ENCODE results near the gene KL.

KL gene

GRCh38 chr13:33080972-33081590 is 64.9 kb downstream of the KL start:
- DNase-seq (ENCODE audit: low read depth in 2 of 2): no peak

DNA sequence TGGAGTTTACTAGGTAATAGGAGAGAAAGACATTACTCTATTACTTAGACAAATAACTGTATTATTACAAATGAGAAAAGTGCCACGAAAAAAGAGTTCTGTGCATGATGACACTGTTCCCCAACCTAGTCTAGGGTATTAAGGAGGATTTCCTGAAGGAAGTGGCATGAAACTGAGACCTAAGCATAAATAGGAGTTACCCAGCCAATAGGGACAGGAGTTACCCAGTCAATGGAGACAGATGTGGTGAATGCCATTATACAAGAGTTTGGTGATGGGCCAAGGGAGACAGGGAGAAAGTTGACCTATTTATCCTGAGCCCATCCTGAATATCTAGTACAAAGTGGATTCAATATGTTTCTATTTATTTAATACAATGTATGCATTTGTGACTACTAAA is 65.4 kb downstream of the KL start:
- no peak for DNase-seq (ENCODE audit: low read depth in 2 of 2)

- DNase-seq (ENCODE audit: low read depth in 2 of 2): no peak
Observed at GRCh38 chr13:33083054-33083453, 66.8 kb downstream of the KL start.

- no peak for DNase-seq (ENCODE audit: low read depth in 2 of 2)
Observed at GRCh38 chr13:33087091-33087490, 70.9 kb downstream of the KL start.

DNA sequence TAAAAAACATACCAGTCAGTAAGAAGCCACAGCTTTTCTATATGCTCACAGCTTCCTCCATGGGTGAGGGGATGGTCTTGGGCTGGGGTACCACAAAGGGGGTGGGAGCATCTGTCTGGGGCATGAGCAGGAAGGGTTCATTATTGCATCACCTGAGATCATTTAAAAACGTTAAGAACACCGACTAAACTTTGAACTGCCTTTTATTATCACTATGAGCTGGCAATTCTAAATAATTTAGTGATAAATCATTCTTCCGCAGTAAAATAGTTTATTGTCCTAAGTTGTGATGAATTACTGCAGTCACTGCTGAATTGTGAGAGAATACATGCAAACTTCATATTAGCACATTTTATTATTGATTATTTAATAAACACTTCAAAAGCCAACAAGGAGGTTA is 71.6 kb downstream of the KL start:
- no peak for DNase-seq (ENCODE audit: low read depth in 2 of 2)

DNA sequence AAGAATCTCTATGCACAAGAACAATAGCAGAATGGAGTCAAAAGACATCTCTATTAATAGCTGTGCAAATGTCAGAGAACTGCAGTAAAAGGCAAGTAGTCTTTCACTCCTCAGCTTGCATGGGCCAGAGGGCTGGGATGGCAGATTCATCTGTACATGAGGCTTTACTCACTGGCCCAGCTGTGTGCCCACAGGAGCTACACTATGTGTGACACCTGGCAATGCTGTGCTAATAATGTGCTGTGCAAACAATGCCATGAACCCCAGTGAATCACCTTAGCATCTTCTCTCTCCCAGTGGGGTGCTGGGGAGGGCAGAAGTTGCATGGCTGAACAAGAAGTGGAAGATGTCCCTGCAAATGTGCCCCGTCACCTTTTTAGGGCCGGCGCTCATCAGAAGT is 73.1 kb downstream of the KL start:
- no peak for DNase-seq (ENCODE audit: low read depth in 2 of 2)

- DNase-seq (ENCODE audit: low read depth in 2 of 2): no peak
Observed at GRCh38 chr13:33090755-33091414, 74.7 kb downstream of the KL start.

DNA sequence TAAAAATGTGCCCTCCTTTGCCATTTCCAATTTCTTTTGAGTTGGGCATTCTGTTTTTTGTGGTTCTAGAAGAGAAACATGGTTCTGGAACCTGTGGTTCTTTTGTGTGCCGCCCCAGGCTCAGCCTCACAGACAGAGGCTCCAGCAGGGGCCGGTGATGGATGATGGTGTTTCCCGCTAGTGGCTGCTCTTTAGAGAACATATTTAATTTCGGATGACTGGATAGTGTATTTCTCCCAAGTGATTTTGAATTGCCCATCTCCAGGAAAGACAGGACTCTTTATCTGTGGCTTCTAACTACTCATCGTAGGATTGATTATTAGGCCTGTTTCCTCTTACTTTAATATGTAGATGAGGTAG is 75.2 kb downstream of the KL start:
- DNase-seq (ENCODE audit: low read depth in 2 of 2): no peak

DNA sequence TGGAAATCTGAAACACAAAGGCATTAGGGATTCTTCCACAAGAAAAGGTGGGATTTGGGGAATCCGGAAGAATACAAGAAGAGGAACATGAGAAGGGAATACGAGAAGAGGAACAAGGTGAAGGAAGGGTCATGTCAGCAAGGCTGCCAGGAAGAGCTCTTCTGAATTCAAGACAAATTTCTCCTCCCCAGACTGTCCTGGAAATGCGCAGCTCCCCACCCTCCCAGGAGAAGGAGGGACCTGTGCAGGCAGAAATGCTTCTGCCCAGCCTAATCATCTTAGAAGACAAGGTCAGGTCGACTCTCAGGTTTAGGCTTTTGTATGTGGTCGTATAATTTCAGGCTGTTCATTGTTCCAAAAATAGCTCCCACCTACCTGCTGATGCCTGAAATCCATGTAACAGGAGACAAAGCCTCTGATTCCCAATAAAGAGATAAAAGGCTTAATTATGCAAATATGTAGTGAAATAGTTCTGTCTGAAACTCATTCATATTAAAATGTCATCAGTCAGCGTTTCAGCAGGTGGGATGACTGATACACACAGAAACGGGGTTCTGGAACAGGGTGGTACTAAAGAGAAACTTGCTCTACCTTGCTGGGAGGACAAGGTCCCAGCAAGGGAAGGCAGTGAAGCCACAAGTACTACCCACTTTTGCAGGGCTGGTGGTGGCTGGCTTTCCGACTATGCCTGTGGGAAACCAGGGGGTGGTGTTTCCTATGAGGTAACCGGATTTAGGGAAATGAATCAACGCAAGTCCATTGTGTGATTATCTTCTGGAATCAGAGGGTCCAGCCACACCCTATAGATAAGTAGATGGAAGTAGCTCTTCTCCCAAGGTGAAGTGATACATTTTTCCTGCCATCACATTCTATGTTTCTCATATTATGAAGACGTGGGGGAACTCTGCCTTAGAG is 76.1 kb downstream of the KL start:
- DNase-seq (ENCODE audit: low read depth in 2 of 2): no peak

DNA sequence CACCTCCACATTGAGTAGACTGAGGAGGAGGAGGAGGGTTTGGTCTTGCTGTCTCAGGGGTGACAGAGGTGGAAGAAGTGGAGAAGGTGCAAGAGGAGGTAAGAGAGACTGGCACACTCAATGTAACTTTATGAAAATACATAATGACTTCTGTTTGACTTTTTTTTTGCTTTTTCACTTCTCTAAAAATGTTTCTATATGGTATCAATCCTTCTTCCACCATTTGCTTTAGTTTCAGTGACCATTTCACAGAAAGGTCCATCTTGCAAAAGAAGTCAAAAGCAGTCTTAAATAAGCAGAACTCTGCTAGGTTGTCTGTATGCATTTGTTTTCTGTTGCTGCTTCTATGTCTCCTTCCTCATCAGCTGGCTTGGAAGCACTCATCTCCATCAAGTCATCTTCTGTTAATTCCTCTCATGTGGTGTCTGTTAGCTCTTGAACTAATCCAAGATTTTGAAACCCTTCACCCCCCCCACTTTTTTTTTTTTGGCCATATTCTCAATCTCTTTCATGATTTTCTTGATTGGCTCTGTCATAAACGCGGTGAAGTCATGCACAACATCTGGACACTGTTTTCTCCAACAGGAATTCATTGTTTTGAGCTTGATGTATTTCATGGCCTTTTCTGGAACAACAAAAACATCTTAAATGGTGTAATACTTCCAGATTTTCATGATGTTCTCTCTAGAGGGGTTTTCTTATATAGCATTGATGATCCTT is 80.8 kb downstream of the KL start:
- no peak for DNase-seq (ENCODE audit: low read depth in 2 of 2)

DNA sequence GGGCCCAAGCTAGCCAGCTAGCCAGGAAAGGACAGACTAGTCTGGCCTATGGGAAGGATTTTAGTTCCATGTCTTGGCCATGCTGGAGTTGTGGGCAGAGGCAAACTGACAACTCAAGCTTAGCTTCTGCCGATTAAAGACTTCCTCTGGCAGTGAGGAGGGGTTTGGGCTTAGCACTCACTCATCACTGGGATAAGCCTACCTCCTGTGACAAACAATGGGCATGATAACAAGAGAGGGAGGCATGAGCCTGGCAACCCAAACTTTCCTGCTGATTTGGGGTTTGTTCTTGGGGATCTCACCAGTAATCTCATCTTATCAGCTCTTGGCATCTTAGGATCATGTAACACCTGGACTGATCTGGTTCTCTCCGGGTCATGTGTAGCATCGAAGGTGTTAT is 83.6 kb downstream of the KL start:
- no peak for DNase-seq (ENCODE audit: low read depth in 2 of 2)

- DNase-seq (ENCODE audit: low read depth in 2 of 2): no peak
Observed at GRCh38 chr13:33100886-33101285, 84.7 kb downstream of the KL start.

DNA sequence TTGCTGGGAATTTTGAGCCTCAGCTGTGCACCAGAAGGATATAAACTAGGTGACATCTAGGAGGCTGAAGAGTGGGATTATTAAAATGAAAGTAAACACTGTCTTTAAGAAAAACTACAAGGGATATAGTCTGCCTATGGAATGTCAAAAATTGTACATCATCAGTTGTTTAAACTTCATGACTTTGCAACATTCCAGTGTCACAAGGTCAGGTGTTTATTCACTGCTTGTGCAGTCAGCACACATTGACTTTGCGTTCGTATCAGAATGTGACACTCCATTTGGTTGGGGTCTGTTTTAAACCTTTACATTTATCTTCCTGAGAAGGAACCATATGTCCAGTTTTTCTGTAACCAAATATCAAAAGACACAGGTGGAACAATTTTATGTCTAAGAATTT is 85.6 kb downstream of the KL start:
- no peak for DNase-seq (ENCODE audit: low read depth in 2 of 2)

DNA sequence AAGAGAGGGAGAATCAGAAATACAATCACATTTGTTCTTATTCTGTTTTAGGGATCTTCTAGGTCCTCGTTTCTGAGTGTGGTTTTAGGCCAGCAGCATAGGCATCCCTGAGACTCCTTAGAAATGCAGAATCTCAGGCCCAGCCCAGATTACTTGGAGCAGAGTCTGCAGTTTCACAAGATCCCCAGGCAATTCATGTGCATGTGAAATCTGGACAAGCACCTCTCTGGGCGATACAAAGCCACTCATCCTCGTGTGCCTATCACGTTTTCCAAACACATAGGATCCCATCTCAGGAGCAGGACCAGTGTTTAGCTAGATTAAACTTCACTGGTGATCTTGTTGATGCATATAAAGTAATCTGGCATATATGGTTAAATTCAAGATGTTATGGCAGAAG is 87.2 kb downstream of the KL start:
- no peak for DNase-seq (ENCODE audit: low read depth in 2 of 2)

- DNase-seq (ENCODE audit: low read depth in 2 of 2): no peak
Observed at GRCh38 chr13:33105387-33106005, 89.3 kb downstream of the KL start.

DNA sequence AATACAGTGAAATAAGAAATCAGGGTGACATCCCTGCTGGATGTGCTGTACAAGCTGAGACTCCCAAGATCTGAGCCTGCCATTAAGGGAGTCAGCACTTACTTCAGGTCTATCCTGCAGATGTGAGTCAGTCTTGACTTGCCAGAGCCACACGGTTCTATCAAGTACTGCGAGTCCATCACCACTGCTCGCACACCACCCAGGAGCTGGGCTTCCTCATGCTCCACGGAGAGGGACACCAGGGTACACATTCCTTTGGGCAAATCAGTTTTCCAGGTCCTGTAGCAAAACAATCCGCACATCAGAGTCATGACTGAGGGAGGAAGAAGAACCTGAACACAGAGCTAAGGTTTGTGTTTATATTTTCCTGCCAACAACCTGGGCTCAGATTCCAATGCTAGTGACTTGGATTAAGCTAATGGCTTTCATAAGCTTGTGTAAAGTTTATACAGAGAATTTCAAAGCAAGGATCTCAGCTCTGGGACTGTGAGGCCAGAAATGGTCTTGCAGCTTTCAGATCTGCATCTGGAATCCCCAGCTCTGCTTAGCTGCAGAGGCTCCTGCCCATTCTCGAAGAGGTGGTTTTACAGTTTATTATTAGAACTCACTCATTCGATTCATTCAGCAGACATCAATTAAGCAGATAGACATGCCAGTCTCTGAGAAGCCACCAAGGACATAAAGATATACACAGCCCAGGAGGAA is 90.6 kb downstream of the KL start:
- DNase-seq (ENCODE audit: low read depth in 2 of 2): no peak

- no peak for DNase-seq (ENCODE audit: low read depth in 2 of 2)
Observed at GRCh38 chr13:33107361-33107760, 91.1 kb downstream of the KL start.

DNA sequence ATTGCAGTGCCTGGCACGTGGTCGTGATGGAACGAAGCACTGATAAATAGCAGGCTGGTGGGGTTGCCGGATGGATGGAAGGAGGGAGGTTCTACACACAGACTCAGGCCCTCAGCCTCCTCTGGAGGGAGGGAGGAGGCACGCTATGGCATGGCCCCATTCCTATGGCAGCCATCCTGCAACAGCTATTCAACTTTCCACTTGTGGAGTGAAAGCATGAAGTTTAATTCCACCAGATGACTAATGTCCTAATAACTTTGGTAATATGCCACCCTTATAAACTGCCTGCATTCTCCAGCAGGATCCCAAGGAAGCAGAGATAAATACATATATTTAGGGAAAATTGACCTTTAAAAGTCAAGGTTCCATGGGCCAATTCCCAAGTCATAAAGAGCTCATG is 92.4 kb downstream of the KL start:
- DNase-seq (ENCODE audit: low read depth in 2 of 2): no peak

- no peak for DNase-seq (ENCODE audit: low read depth in 2 of 2)
Observed at GRCh38 chr13:33109271-33109697, 93.1 kb downstream of the KL start.

- DNase-seq (ENCODE audit: low read depth in 2 of 2): no peak
Observed at GRCh38 chr13:33109801-33110200, 93.6 kb downstream of the KL start.

- DNase-seq (ENCODE audit: low read depth in 2 of 2): no peak
Observed at GRCh38 chr13:33110386-33110712, 94.1 kb downstream of the KL start.

All from stimulated activated CD8-positive, alpha-beta memory T cell treated with anti-CD3 and anti-CD28 coated beads, Interleukin-2, amount 100 ng/mL, for 48 hours (primary cell).